HG03558 (cell line): ENCODE results near the gene CHN1.

ENCODE experiments used
- ATAC-seq: cut with Tn5 transposase; IDR thresholded peaks from one replicate; pipeline ENCODE4 v1.9.1; 2021; ENCODE audit warnings: moderate number of reproducible peaks; ENCODE audit not compliant: unreplicated experiment; ENCODE audit errors: extremely low read depth

CHN1 gene

DNA sequence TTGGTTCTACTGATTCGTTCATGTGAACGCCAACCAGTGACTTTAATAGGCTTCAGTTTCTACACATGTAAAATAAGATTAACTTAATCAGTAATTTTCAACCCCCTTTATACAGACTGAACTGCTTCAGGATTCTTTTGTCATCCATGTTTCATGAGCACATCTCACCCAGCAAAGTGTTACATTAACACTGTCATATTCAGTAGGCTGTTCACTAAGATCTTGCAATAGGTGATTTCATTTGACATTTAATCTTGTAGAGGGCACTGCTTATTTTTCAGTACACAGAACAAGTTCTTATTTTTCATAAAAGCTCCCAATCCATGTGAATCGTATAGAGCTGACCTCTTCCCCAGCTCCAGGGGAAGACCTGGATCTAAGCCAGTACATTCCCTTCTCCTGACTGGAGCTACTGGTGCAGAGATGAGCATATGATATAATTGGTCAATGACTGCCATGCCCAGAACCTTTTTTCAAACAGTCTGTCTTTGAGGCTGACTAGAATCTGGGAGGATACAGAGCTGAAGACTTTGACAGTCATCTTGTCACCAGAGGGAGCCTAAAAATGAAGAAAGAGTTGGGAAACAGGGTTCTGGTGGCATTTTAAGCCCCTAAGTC lies 168.7 kb downstream of the CHN1 start:
- ATAC-seq: no peak

DNA sequence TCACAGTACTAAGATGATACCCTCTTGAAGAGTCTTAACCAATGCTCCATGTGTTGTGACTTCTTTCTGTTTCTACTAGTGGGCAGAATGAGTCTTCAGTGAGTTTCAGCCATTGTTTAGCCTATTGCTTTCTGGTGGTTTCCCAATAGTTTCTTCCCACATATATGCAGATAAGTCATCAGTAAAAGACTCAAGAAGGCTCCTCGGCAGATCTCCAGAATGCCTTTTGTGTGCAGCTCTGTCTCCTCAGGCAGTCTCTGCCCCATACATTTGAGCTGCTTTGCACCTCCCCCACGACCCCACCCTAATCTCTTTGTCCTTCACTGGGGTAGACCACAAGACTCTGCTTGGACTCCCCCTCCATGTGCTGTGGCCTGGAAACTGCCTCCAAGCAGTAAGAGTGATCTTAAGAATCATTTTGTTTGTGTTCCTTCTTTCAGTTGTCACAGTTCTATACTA lies 169.4 kb downstream of the CHN1 start:
- no peak for ATAC-seq

DNA sequence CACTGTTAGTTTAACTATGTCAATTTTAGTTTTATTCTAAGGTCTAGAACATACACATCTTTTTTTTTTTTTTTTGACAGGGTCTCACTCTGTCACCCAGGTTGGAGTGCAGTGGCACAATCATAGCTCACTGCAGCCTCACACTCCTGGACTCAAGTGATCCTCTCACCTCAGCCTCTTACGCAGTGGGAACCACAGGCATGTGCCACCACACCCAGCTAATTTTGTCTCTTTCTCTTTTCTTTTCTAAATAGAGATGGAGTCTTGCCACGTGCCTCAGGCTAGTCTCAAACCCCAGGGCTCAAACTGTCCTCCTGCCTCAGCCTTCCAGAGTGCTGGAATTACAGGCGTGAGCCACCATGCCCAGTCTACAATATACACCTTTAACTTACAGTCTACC lies 171.4 kb downstream of the CHN1 start:
- ATAC-seq: no peak

DNA sequence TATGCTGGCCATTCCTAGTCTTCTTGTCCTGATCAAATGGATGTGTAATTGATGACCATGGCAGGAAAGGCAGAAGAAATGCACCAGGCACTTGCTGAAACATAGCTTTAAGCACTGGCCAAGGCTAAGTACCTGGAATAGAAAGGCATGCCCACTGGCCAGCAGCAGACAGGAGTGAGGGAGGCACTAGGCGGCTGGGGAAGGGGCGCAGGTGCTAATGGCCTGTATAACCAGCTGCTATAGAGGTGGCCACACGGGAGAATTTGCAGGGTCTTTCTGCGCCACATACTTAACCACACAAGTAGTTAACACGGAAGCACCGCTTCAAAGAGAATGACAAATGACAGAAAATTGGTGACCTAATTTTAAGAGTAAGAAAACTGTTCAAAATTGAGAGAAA lies 174.6 kb downstream of the CHN1 start:
- no peak for ATAC-seq

DNA sequence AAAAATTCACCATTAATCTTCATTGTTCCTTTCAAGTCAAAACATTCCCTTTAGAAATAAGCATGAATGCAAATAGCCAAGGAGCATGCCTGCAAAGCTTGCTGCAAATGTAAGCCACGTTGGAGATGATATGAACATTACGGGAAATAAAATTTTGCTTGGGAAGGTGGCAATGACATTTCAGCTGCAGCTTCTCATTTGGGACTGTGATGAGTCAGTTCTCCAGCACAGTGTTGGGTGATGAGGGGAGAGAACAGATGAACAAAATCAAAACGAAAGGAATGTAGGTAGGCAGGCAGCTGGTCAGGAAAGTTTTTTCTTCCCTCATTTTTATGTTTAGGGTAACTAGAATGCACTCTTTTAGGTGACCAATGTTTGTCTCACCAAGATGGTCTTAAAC lies 175.6 kb downstream of the CHN1 start:
- no peak for ATAC-seq

DNA sequence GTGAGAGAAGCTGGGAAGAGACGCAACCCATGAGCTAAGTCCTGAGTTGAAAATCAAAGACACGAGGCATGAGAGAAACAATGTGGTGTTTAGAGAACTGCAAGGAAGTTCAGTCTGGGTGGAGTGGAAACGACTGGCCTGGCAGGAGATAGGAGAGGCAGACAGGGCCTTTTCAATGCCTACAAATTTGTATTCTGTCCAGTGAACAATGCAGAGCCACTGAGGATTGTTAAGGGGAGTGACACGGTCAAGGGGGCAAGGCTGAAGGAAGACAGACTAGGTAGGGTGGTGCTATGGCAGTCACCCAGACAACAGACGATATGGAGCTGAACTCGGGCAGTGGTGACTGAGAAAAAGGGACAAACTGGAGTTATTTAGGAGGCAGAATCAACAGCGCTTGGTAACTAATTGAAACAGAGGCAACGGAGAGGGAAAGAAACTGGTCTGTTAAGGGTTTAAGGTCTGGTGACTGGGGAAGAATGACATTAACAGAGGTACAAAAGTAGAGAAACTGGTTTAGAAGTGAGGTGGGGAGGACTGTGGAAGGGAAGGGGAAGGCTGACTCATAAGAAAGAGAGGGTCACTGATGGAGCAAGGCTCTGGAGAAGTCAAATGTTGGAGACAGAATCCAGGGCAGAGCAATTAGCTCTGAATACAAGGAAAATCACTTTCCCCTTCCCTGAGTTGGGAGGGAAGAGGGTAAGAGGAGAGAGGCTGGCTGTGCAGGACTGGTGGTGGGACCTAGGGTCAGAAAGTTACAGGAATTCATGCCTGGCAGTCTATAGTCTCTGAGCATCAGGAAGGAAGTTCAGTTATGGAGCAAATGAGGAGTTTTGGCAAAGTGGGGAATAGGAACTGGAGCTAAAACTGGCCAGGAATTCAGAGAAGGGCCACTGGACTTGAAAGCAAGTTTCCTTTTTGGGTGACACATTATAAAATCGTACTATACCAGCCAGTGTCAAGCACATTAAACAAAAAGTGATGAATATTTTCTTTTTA lies 177.5 kb downstream of the CHN1 start:
- ATAC-seq: no peak

DNA sequence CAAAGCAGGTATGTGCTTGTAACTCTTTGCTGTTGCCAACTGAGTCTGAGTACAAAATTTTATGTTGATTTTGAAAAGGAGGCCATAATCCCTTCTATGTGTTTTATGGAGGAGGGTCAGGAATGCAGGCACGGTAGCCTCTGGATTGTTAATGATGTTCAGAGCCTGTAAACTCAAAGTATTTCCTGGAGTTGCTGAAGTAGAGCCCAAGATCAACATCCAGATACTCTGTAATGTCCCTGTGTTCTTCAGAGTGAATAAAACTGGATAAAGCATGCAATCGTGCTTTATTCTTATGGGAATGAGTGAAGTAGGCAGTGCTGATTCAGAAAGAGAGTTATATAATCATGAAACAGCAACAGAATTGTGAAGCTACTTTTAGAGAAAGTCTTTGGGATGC lies 179.1 kb downstream of the CHN1 start:
- no peak for ATAC-seq

DNA sequence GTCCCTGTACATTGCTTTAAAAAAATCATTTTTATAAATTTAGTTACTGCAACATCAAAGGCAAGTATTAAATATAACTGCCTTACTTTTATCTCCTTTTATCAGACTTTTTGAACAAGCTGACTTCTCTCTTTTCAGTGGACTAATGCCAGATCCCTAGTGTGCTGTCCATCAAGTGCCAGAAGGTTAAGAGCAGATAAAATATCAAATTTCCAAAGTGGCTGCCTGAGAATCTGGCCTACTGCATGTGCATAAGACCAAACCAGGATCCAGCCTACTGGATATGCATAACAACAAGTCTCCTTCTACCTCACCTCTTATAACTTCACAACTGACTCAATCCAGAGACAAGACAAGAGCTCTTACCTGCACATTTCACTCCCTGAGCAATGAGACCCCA lies 181.1 kb downstream of the CHN1 start:
- no peak for ATAC-seq

DNA sequence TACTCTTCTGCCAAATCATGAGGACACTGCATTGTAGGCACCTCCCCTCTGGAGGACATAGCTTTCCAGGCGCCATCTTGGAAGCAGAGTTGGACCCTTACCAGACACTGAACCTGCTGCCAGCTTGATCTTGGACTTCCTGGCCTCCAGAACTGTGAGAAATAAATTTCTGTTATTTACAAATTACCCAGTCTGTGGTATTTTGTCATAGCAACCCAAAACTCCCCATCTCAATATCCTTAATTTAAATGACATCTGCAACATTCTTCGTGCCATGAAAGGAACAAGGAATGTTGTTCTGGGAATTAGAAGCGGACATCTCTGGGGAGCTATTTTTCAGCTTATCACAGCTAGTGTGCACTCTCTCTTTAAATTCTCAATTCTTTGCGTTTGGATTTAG lies 183.6 kb downstream of the CHN1 start:
- no peak for ATAC-seq

DNA sequence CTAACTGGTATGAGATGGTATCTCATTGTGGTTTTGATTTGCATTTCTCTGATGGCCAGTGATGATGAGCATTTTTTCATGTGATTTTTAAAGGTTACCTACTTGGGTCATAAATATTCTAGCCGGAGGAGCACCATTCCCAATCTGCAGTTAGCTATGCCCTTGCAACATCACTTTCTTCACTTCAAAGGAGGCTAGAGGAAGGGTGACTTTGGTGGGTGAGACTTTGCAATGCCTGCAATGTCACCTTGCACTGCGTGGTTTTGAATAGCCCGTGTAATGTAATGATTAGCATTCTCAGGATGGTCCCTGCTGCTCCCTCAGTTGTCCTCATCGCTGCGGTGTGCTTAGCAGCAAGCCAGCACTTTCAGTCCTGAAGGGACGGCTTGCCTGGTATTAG lies 184.8 kb downstream of the CHN1 start:
- ATAC-seq: no peak

DNA sequence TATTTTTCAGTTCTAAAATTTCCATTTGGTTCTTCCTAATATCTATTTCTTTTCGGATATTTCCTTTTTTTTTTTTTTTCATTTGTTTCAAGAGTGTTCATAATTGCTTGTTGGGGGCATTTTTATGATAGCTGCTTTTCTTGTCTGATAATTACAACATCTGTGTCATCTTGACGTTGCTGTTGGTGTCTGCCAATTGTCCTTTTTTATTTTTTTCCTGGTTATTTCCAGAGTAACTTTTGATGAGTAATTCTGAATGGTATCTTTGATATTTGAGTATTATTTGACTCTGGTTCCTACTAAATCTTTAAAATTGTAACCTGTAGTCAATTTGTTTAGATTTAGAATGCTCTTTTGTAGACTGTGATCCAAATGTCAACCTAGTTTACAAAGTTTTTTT lies 189.7 kb downstream of the CHN1 start:
- ATAC-seq: no peak

DNA sequence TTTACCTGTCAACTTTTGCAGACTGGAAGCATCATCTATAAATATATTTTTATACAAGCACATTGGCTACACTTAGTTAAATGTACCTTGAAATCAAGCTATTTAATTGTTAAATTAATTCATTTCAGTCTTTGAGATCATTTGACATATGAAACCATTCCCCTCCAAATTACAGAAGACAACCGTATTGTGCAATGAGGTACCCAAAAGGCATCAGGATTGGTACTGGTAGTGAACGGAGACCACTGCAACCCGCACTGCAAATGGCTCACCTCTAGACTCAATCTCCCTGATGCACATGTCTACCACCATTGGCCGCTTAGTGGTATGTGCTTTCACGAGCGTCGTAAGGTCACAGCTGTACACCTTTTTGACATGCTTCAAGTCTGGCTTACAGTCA lies 193.1 kb downstream of the CHN1 start:
- ATAC-seq: no peak

DNA sequence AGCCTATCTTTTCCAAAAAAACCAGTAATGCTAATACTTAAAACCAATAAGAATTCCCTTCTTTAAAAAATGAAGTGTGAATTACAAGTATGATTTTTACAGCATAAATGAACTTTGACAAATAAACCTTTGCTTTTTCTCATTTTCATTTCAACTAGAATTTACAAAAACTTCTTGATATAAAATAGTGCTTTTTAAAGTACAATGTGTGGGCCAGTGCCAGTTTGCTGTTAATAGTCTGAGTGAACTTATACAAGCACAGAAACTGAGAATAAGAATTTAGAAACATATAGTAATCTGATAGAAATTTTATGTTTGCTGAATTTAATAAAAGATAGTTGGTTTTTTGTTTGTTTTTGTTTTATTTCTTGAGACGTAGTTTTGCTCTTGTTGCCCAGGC lies 197.2 kb downstream of the CHN1 start:
- no peak for ATAC-seq

DNA sequence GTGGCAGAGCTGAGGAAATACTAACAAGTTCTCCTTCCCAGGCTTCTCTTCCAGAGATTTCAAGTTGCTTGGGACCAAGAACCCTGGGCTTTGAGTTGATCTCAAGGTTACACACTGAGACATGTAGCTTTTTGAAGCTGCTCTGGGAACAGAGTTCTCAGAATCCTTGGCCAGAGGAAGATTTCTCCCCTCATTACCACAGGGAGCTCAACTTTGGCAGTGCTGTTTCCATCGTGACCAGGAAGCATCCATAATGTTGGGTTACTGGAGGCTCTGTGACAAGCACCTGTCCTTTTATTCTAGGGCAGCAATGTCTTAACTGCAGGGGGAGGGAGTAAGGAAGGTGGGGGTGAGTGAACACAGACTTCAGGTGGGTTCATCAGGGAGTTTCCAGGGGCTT lies 199.4 kb downstream of the CHN1 start:
- no peak for ATAC-seq

DNA sequence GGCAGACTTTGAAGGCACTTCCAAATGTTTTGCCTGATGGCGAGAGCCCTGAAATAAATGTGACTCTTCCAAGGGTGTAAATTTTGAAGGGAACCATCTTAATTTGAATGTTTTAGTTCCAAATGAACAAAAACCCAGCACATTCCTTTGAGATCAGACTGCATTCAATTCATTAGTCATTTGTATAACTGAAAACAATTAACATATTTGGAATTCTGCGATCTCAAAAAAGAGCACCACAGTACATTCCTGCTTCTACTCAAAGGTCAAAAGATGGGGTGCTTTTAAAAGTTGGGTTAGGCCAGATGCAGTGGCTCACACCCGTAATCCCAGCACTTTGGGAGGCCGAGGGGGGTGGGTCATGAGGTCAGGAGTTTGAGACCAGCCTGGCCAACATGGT lies 202.7 kb downstream of the CHN1 start:
- no peak for ATAC-seq

DNA sequence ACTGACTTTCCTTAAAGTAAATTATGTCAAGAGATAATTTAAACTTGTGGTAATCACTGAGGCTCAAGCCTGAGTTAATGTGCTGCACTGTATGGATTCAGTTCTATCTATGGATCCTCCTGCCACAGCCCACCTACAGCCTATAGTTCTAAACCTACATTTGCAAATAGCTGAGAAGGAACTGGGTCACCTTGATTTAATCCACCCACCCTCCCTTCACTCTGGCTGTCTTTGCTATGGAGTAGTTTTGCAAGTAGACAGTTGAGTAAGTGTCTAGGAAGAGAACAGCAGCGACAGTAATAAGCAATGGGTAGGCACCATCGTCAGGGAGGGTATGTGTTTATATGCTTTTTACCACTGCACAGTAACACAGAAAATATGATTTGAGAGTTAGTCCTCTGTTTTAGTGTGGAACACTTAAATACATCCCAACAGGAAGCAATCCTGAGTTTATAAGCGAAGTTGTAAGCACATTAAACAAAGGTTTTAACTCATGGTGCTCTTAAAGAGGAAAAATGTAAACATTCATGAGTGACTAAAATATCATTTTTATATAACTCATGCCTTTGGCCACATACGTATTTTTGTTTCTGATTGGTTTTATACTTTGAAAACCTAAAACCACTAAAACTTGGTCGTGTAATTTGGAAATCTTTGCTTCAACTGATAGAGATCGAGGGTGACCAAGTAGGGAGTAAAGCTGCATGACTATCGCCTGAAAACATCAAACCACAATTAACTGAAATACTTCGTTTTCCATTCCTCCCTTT lies 204.6 kb downstream of the CHN1 start:
- no peak for ATAC-seq

DNA sequence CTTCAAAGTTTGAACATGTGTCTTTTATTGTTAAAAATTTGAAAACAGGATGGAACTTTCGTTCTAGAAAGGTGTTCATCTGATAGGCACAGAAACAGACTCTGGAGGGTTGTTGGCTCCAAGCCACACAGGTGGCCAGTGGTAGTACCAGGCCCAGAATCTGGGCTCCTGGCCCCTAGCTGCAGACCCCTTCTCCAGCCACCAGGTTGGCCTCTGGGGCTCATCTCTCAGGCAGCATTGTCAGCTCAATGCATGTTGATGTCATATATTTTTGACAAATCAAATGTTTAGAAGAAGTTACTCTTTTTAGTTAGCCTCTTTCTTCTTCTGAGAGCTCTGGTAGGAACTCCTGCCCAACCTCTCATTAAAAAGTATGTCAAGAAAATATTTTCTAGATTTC lies 206.4 kb downstream of the CHN1 start:
- ATAC-seq: no peak

DNA sequence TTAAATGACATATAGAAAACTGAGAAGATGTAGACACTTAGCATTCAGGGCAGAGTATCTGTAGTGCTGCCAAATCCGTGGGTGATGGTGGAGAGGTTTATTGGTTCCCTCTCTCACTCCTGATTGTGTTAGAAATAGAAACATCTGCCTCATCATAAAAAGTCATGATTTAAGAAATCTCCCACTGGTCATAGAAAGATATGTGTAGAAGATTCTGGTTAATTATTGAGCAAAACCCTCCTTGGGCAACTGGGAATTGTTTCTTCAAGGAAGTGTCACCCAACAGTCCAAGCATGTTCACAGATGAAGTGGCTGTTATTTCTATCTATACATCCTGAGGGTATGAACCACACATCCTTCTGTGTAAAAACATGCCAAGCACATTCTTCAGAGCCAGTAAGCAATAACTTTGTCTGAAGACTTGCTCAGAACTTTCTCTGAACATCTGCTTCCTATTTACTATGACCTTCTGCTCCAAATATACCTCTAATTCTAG lies 207.4 kb downstream of the CHN1 start:
- ATAC-seq: no peak

DNA sequence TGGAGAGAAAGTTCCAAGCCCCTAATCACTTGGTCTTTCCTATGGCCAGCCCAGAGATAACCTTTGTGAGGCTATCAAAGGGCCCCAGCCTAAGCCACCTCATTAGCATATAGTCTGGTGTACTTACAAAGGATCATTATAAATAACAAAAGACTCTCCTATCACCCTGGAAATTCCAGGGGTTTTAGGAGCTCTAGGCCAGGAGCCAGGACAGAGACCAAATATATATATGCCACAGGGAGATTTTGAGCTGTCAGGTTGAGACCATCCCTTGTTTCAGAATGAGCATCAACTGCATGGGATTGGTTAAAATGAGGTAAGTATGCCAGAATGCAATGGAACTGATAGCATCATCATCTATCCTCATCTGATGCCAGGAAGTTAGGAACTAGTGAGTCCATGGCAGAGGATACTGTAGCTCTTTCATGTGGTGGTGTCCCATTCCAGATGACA lies 208.8 kb downstream of the CHN1 start:
- no peak for ATAC-seq

DNA sequence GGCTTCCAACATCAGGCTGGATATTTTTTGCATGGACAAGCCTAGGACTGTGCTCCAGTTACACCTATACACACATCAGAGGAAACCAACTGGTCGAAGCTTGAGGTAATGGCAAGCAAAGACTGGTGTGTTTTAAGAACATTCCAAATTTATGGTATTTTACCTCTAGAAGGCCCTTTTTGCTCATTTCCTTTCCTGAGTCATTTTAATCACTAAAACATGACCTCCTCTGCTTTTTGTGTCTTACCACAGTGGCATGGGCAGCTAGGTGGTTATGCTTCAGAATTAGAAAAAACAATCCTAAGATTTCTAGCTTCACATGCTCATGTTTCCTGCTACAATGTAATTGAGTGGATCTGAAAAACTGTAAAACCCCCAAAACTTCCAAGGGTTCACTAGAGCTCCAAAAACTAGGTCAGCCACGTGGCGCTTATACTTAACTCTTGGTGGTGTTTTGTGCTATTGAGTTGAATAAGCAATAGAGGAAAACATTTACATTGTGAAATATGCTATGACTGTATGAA lies 210.3 kb downstream of the CHN1 start:
- no peak for ATAC-seq
